GM23248 (cell line): ENCODE data around the gene FLT4. TPM values are rescaled to one million over a fixed set of nuclear protein-coding genes. Genes with fewer than 3 reads are reported as not detected.

Source experiments
- DNase-seq: peaks from one replicate; pipeline ENCODE4 v3.0.0-alpha.2; 2015
- H2AFZ ChIP-seq: fragments of 200-600 bp; sonication (generic); 2 replicates; pipeline ENCODE4 v1.6.1; 2016; ENCODE audit warnings: antibody characterized with exemption
- H3F3A ChIP-seq: fragments of 200-600 bp; sonication (generic); 2 replicates; pipeline ENCODE4 v1.6.1; 2016; ENCODE audit warnings: mild to moderate bottlenecking, antibody characterized with exemption, mixed run types; ENCODE audit not compliant: insufficient read depth
- H3K27ac ChIP-seq: fragments of 200-600 bp; sonication (generic); 2 replicates; pipeline ENCODE4 v1.5.1; 2016; ENCODE audit warnings: mild to moderate bottlenecking
- H3K27me3 ChIP-seq: fragments of 200-600 bp; sonication (generic); replicated peaks from 2 replicates; pipeline ENCODE4 v1.6.1; 2016; ENCODE audit warnings: mild to moderate bottlenecking; ENCODE audit not compliant: insufficient read depth
- H3K36me3 ChIP-seq: fragments of 200-600 bp; sonication (generic); 2 replicates; pipeline ENCODE4 v1.6.1; 2016; ENCODE audit warnings: low read depth, mild to moderate bottlenecking
- H3K4me1 ChIP-seq: fragments of 200-600 bp; sonication (generic); 2 replicates; pipeline ENCODE4 v1.6.1; 2016; ENCODE audit warnings: mild to moderate bottlenecking; ENCODE audit not compliant: insufficient read depth
- H3K4me2 ChIP-seq: fragments of 200-600 bp; sonication (generic); one replicate; pipeline ENCODE4 v1.6.1; 2016; ENCODE audit warnings: mild to moderate bottlenecking; ENCODE audit not compliant: unreplicated experiment
- H3K4me3 ChIP-seq: fragments of 200-600 bp; sonication (generic); 2 replicates; pipeline ENCODE4 v1.5.1; 2016; ENCODE audit warnings: mild to moderate bottlenecking
- H3K79me2 ChIP-seq: fragments of 200-600 bp; sonication (generic); 2 replicates; pipeline ENCODE4 v1.6.1; 2016; ENCODE audit warnings: mild to moderate bottlenecking; ENCODE audit not compliant: insufficient read depth
- H3K9ac ChIP-seq: fragments of 200-600 bp; sonication (generic); 2 replicates; pipeline ENCODE4 v1.6.1; 2016; ENCODE audit warnings: mild to moderate bottlenecking
- H3K9me2 ChIP-seq: fragments of 200-600 bp; sonication (generic); 2 replicates; pipeline ENCODE4 v1.6.1; 2016; ENCODE audit warnings: mixed run types, mild to moderate bottlenecking, moderate library complexity; ENCODE audit not compliant: insufficient read depth
- H3K9me3 ChIP-seq: fragments of 200-600 bp; sonication (generic); one replicate; pipeline ENCODE4 v1.6.1; 2017; ENCODE audit warnings: low read depth
- H4K20me1 ChIP-seq: fragments of 200-600 bp; sonication (generic); 2 replicates; pipeline ENCODE4 v1.6.0; 2016; ENCODE audit not compliant: insufficient read depth
- EZH2 ChIP-seq: fragments of 200-600 bp; sonication (generic); IDR thresholded peaks from 2 replicates; pipeline ENCODE4 v1.6.1; 2018; ENCODE audit warnings: antibody characterized with exemption, mild to moderate bottlenecking; ENCODE audit not compliant: insufficient read depth, poor library complexity, severe bottlenecking
- EZH2phosphoT487 ChIP-seq: fragments of 200-600 bp; sonication (generic); IDR thresholded peaks from 2 replicates; pipeline ENCODE4 v1.6.1; 2018; ENCODE audit warnings: antibody characterized with exemption, moderate library complexity, mild to moderate bottlenecking, low read depth; ENCODE audit not compliant: insufficient read depth
- WGBS, 2 experiments: methylation state at CpG; one replicate each; pipeline ENCODE4 v1.1.6; 2015 to 2017; ENCODE audit warnings: low lambda C conversion rate in 2 of 2, low coverage in 1 of 2; ENCODE audit errors: missing lambda C conversion rate in 2 of 2; 5-methylcytosine and 5-hydroxymethylcytosine counted together
- in situ Hi-C: fragments of 300-500 bp; cut with MboI; formaldehyde crosslinking; loops from 2 replicates; pipeline ENCODE4 v1.15.0; 2020
- polyA plus RNA-seq: library from polyadenylated mRNA; unstranded; fragments of >200 nt; fragmentation: Nextera tagmentation; extraction: Ambion mirVana; gene quantifications from 2 replicates; pipeline ENCODE4 v1.2.1, GENCODE V29; 2016
- total RNA-seq: library from RNA; depleted of rRNA; stranded (reverse); fragments of >200 nt; shearing (Covaris generic); gene quantifications from 2 replicates; pipeline ENCODE4 v1.2.3, GENCODE V29; 2014

FLT4 gene
- total and polyA plus RNA-seq, 2 experiments from 2014 or later = not detected

- no peak for DNase-seq
- Histone ChIP-seq H3K9me2 (no peaks in the 10 kb centered on the region), H3K27me3 (no peaks in the 10 kb centered on the region), H3K4me1 (no peaks in the 10 kb centered on the region), H4K20me1 (no peaks in the 10 kb centered on the region), H2AFZ (no peak overlapping the region), H3K79me2 (no peaks in the 10 kb centered on the region), H3K4me2 (no peak overlapping the region), H3K9me3 (no peaks in the 10 kb centered on the region), H3K9ac (no peak overlapping the region), H3F3A (no peaks in the 10 kb centered on the region), H3K4me3 (no peak overlapping the region), H3K36me3 (no peaks in the 10 kb centered on the region), H3K27ac (no peak overlapping the region)
- no peak for TF ChIP-seq EZH2
- no peak for TF ChIP-seq EZH2phosphoT487
- in situ Hi-C loops = no loop called here
- WGBS, 2 experiments = 47 to 60% methylated on average over 13 to 19 of the region's 19 CpGs
Observed at GRCh38 chr5:180613188-180613813, 36.1 kb downstream of the FLT4 start.

DNA sequence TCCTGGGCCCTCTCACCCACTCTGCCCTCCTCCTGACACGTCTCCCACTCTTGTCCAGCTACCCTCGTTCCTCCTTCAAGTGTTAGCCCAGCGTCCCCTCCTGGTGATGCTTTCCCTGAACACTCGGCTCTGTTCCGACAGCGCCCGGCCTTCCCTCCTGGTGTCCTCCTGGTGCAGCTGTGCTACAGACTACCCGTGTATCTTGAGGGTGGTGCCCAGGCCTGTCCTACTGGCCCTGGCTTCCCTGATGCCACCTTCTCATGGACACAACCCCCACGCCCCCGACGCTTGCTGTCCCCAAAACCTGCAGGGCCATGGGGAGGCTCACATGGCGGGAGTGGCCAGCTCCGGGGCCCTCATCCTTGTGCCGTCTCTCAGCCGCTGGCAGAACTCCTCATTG, 36.7 kb downstream of the FLT4 start:
- no peak overlapping the region for H3K4me3 ChIP-seq
- H2AFZ ChIP-seq = no peak overlapping the region
- H3K4me2 ChIP-seq = no peak overlapping the region
- no peak overlapping the region for H3K27ac ChIP-seq
- H3K9me2 ChIP-seq = no peaks in the 10 kb centered on the region
- 69 to 70% methylated on average over 14 to 15 of the region's 15 CpGs for WGBS, 2 experiments
- no peaks in the 10 kb centered on the region for H3K9me3 ChIP-seq
- H3K27me3 ChIP-seq = no peaks in the 10 kb centered on the region
- no peak overlapping the region for H3K9ac ChIP-seq
- no peaks in the 10 kb centered on the region for H3F3A ChIP-seq
- no peaks in the 10 kb centered on the region for H3K4me1 ChIP-seq
- in situ Hi-C loops = no loop called here
- no peak for DNase-seq
- H3K36me3 ChIP-seq = no peaks in the 10 kb centered on the region
- no peaks in the 10 kb centered on the region for H3K79me2 ChIP-seq
- no peaks in the 10 kb centered on the region for H4K20me1 ChIP-seq
- TF ChIP-seq EZH2phosphoT487 = no peak
- no peak for TF ChIP-seq EZH2

GRCh38 chr5:180611140-180611850, 38.1 kb downstream of the FLT4 start:
- Histone ChIP-seq H3K4me1 (no peaks in the 10 kb centered on the region), H3K9me2 (no peaks in the 10 kb centered on the region), H2AFZ (no peak overlapping the region), H3F3A (no peaks in the 10 kb centered on the region), H3K27me3 (no peaks in the 10 kb centered on the region), H3K27ac (no peak overlapping the region), H3K4me2 (no peak overlapping the region), H3K9ac (no peak overlapping the region), H3K79me2 (no peaks in the 10 kb centered on the region), H4K20me1 (no peaks in the 10 kb centered on the region), H3K4me3 (no peak overlapping the region), H3K9me3 (no peaks in the 10 kb centered on the region), H3K36me3 (no peaks in the 10 kb centered on the region)
- TF ChIP-seq EZH2 (no peak), EZH2phosphoT487 (no peak)
- in situ Hi-C loops = no loop called here
- DNase-seq = no peak
- 61 to 68% methylated on average over 18 to 30 of the region's 30 CpGs for WGBS, 2 experiments

DNA sequence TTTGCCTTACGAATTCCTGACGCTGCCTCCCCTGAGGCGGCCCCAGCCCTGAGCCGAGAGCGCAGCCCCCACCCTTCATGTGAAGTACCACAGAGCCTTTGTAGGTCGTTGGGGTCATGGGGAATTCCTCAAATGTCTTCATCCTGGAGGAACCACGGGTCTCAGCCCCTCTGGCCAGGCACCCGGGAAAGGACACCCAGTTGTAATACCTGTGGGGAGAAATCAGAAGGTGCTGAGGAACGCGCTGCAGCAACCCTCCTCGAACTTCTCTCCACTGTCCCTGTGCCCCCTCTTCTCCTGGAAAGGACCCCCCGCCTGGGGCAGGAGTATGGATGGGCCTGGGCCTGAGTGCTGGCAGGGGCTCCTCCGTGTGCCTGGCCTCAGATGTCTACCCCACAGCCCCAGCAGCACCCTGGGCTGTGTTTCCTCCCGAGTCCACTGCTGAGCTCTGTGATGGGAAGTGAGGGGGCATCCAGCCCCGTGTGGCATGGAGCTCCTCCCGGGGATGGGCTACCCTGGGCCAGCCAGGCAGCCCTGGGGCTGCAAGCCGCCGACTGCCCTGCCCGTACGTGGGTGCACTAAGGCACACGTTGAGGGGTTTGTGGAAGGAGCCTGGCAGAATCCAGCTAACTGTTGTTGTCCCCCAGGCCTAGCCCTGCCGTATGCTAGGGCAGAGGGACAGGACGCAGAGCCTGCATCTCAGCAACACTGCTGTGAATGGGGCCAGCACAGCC, 39.4 kb downstream of the FLT4 start:
- Histone ChIP-seq H3K9me3 (no peaks in the 10 kb centered on the region), H3K27ac (no peak overlapping the region), H3K27me3 (no peaks in the 10 kb centered on the region; the same call in 1 of the 2 replicates), H3K9me2 (no peaks in the 10 kb centered on the region), H3F3A (no peaks in the 10 kb centered on the region), H3K79me2 (no peaks in the 10 kb centered on the region), H3K36me3 (no peaks in the 10 kb centered on the region), H3K4me1 (no peaks in the 10 kb centered on the region), H3K9ac (no peak overlapping the region), H3K4me3 (no peak overlapping the region), H4K20me1 (no peaks in the 10 kb centered on the region), H3K4me2 (no peak overlapping the region), H2AFZ (no peak overlapping the region)
- in situ Hi-C loops = no loop called here
- TF ChIP-seq EZH2 (no peak), EZH2phosphoT487 (no peak)
- 63 to 64% methylated on average over 22 to 23 of the region's 23 CpGs for WGBS, 2 experiments
- no peak for DNase-seq
